Stimulated activated memory B cell treated with anti-CD40 and anti-IgM and Interleukin-4, amounts not matched to agents 10 μg/mL and 1 μg/mL and 100 μg/mL, for 72 hours (primary cell): ENCODE results near the gene ROBO1.

Experiments used
- ATAC-seq: fragments of 150-1000 bp; cut with Tn5 transposase; 2 replicates; pipeline ENCODE4 v1.10.0; 2021
- H3K27ac Mint-ChIP-seq: one replicate; pipeline ENCODE4 v1.8.0; 2022; ENCODE audit warnings: mild to moderate bottlenecking, mixed read lengths
- H3K27me3 Mint-ChIP-seq: one replicate; pipeline ENCODE4 v1.8.0; 2022; ENCODE audit warnings: mixed read lengths
- H3K36me3 Mint-ChIP-seq: one replicate; pipeline ENCODE4 v1.8.0; 2022; ENCODE audit warnings: mixed read lengths
- H3K4me1 Mint-ChIP-seq: one replicate; pipeline ENCODE4 v1.8.0; 2022; ENCODE audit warnings: mixed read lengths
- H3K4me3 Mint-ChIP-seq: one replicate; pipeline ENCODE4 v1.8.0; 2022; ENCODE audit warnings: mild to moderate bottlenecking, moderate library complexity, mixed read lengths
- H3K9me3 Mint-ChIP-seq: one replicate; pipeline ENCODE4 v1.8.0; 2022; ENCODE audit warnings: mixed read lengths

The ROBO1 gene

DNA sequence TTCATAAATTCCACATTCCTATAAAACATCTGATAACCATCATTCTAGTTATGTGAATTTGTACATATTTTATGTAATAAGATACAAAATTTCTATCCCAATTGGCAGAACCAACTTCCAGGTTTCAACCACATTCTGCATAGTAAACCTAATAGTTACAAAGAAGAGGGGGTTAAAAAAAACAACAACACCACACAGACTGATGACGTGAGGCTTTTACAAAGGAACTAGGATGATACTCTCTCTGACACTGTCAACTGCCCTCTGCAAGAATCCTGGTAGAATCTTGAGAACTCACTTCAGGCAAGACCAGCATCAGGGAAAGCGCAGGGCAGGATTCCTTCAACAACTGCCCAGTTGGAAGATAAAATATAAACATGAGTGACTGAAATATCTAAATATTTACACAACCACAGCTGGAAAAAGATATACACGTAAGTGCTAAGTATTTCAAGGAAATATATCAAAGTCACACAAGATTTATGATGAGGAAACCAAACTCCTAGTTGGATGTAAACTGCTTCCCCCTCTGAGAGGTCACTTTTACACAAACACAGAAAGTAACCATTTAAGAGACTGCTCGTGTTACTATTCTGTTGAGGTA, 816.4 kb downstream of the ROBO1 start:
- Mint-ChIP-seq H3K4me1 (no peaks in the 10 kb centered on the region), H3K27ac (no peak overlapping the region), H3K4me3 (no peak overlapping the region), H3K36me3 (no peaks in the 10 kb centered on the region), H3K9me3 (peaks cover 4% of the 10 kb centered on the region), H3K27me3 (no peaks in the 10 kb centered on the region)
- no peak for ATAC-seq

DNA sequence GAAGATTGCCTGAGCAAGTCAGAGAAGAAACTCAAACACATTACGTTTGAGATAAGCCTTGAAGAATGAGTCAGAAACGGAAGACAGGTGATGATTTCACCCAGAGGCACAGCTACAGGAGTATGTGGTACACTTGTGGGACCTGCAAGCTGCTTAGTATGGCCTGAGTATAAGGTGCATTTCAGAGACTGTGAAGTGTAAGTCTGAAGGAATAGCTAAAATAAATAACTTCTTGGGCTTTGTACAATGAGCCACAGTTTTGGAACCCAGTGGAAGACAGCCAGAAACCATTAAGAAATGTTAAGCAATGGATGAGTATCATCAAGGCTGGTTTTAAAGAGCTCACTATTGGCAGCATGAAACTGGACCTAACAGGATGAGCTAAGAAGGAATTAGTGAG, 826.2 kb downstream of the ROBO1 start:
- no peak for ATAC-seq
- Mint-ChIP-seq H3K27ac (no peak overlapping the region), H3K4me1 (no peaks in the 10 kb centered on the region), H3K36me3 (no peaks in the 10 kb centered on the region), H3K4me3 (no peak overlapping the region), H3K9me3 (peaks cover 4% of the 10 kb centered on the region), H3K27me3 (no peaks in the 10 kb centered on the region)

DNA sequence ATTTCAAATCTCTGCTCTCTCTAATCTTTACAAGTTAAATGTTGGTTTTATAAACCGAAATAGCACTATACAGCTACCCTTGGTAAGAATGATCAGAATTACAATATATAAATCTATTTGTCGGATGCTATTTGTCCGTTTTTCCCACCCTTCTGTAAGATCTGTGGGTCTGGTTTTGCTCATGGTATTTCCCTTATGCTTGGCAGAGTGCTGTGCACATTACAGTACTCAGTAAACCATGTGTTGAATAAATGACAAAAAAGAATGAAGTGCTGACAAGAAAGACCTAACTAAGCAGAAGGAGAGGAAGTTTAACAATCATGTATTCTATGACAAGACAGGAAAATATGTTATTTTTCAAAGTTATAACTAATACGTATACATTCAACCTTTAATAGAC, 827.2 kb downstream of the ROBO1 start:
- Mint-ChIP-seq H3K9me3 (peaks cover 4% of the 10 kb centered on the region), H3K4me1 (no peaks in the 10 kb centered on the region), H3K27me3 (no peaks in the 10 kb centered on the region), H3K27ac (no peak overlapping the region), H3K4me3 (no peak overlapping the region), H3K36me3 (no peaks in the 10 kb centered on the region)
- ATAC-seq = no peak

DNA sequence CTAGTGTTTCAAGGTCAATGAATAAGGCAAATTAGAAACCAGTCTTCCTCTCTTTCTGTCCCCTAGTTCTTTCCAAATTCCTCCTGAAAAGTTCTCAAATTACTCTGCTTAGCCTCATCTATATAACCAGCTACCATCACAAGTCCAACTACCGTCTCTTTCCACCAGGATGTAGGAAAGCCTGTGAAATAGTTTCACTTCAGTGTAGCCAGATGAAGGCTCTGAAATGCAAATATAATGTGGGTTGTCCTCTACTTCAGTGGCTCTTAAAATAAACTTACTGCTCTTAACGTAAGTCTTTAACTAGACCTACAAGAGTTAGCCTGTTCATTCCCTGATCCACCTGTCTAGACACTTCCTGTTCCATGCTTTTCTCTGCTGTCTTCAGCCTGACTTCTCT, 827.7 kb downstream of the ROBO1 start:
- Mint-ChIP-seq H3K27me3 (no peaks in the 10 kb centered on the region), H3K4me3 (no peak overlapping the region), H3K27ac (no peak overlapping the region), H3K36me3 (no peaks in the 10 kb centered on the region), H3K4me1 (no peaks in the 10 kb centered on the region), H3K9me3 (peaks cover 4% of the 10 kb centered on the region)
- ATAC-seq = no peak

DNA sequence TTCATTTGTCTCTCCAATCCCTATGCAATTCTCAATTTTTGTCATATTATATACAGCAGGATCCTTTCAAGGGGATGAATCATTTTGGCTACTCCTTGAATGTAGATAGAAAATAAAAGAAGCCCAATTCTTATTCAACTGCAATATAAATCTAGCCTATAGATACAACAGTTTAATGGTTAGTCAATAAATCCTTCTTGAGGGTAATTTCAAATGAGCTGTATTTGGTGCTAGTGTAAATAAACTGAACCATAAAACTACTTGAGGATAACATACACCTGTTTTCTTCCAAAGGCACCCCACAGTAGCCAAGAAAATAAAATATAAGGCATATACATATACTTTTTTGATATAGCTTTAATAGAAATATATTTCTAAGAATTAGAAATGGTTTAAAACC, 830.3 kb downstream of the ROBO1 start:
- H3K27ac Mint-ChIP-seq = no peak overlapping the region

DNA sequence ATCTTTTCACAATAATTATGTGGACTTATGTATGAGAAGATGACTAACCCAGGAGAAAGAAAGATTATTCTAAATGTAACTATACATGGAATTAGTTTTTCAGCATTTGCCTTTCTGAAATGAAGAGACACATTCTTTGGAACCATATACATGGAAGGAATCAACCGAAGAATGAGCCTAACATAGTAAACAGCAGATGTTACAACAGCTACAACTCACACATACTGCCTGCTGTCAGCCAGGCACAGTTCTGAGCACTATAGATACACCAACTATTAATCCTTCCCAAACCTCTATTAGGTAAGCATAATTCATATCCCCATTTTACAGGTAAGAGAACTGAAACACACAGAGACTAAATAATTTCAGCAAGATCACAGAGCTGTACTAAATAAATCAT, 840.0 kb downstream of the ROBO1 start:
- no peaks in the 10 kb centered on the region for H3K27me3 Mint-ChIP-seq
- ATAC-seq = no peak

More for the DNA sequence above, 830.3 kb downstream of the ROBO1 start:
- no peak for ATAC-seq
- no peaks in the 10 kb centered on the region for H3K36me3 Mint-ChIP-seq
- no peak overlapping the region for H3K4me3 Mint-ChIP-seq
- no peaks in the 10 kb centered on the region for H3K4me1 Mint-ChIP-seq
- peaks cover 4% of the 10 kb centered on the region for H3K9me3 Mint-ChIP-seq
- H3K27me3 Mint-ChIP-seq = no peaks in the 10 kb centered on the region

DNA sequence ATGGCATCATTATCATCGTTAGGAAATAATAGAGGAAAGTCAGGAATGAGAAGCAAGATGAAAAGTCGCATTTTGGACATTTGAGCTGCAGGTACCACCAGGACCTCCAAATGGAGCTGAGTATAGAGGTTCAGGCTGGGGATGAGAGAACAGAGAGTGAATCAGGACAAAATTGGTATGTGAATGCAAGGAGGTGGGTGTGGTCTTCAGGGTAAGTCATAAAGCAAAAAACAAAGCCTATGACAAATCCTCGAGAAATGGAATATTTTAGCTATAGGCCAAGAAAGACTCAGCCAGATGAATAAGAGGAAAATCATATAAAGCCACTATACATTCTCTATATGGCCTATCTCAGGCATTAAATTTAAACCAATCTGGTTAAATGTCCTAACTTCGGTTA, 841.3 kb downstream of the ROBO1 start:
- Mint-ChIP-seq H3K9me3 (peaks cover 8% of the 10 kb centered on the region), H3K27ac (no peak overlapping the region), H3K27me3 (no peaks in the 10 kb centered on the region), H3K4me3 (no peak overlapping the region), H3K36me3 (no peaks in the 10 kb centered on the region), H3K4me1 (no peaks in the 10 kb centered on the region)
- no peak for ATAC-seq

More for the DNA sequence above, 840.0 kb downstream of the ROBO1 start:
- Mint-ChIP-seq H3K36me3 (no peaks in the 10 kb centered on the region), H3K27ac (no peak overlapping the region), H3K4me3 (no peak overlapping the region), H3K9me3 (peaks cover 6% of the 10 kb centered on the region), H3K4me1 (no peaks in the 10 kb centered on the region)

DNA sequence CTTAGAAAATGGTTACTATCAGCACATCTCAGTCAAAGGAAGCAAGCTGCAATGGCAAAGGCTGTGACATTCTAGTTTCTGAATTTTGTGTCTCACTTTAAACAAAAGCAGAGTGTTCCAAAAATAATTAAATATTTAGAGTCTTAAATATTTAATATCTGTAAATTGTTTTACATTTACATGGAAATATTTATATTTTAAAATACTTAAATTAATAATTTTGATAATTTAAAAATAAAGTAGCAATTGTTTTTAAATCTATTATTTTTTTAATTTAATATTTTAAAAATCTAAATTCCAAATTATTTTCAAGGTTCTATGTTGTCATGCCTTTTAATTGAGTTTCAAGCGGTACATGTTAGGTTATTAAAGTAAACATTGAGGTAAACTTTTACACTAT, 843.1 kb downstream of the ROBO1 start:
- no peaks in the 10 kb centered on the region for H3K4me1 Mint-ChIP-seq
- no peak for ATAC-seq
- H3K27ac Mint-ChIP-seq = no peak overlapping the region
- H3K4me3 Mint-ChIP-seq = no peak overlapping the region
- no peaks in the 10 kb centered on the region for H3K27me3 Mint-ChIP-seq
- no peaks in the 10 kb centered on the region for H3K36me3 Mint-ChIP-seq
- peaks cover 7% of the 10 kb centered on the region for H3K9me3 Mint-ChIP-seq

DNA sequence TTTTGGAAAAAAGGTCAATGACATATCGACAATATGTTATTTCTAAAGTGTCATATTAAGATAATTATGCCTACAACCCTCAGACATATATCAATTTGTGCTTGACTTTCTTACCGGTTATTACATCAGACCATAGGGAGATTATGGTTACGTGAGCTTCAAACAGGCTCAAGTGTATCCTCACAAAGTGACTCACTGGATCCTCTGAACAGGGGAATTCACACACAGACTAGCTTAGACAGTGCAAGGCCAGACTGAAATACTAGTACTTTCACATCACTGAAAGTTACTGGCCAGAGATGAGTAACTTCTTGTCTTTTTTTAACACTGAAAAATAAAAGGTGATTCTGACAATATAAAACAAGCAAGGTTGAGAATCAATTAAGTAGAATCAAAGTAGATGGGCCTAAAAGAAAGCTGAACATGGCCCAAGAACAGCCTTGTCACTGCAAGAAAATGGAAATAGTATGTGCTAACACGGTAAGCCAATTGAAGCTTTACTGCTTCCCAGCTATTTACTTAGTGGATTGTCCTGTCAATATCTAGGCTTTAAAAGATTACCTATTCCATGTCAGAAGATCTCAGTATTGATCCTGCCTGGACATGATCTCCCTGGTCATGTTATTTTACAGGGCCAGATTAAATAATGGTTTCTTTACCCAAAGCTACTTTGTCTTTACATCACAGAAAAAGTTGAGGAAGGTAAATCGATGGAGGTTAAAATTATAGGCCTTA, 848.6 kb downstream of the ROBO1 start:
- H3K4me1 Mint-ChIP-seq = no peaks in the 10 kb centered on the region
- no peak overlapping the region for H3K4me3 Mint-ChIP-seq
- no peak for ATAC-seq
- no peaks in the 10 kb centered on the region for H3K36me3 Mint-ChIP-seq
- H3K27me3 Mint-ChIP-seq = no peaks in the 10 kb centered on the region
- H3K9me3 Mint-ChIP-seq = peaks cover 2% of the 10 kb centered on the region
- no peak overlapping the region for H3K27ac Mint-ChIP-seq

DNA sequence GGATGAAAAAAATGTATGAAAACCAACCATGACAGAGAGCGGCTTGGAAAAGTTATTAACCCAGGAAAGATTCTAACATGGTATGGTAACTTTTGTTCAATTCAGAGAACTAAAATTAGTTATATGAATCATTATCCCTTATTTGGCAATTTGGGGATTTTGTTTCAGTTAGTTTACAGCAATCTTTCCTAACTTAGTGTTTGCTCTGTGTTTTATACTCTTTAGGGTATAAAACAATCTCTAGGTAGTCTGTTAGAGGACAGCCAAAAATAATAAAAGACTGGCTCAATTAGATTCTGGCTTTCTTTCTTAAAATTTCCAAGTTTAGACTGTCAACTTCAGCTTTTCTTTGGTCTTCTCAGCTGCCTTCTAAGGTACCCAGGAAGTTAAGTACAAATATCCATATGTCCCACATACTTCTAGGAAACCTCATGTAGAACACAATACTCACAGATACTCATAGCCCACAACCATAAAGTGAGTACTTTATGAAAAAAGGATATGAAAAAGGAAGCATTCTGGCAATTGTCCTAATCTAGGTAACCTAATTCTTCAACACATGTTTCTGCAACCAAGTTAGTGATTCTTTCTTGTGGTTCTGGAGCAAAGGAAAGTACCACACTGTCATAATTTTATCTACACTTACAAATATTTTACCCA, 849.3 kb downstream of the ROBO1 start:
- ATAC-seq = no peak
- Mint-ChIP-seq H3K27me3 (no peaks in the 10 kb centered on the region), H3K9me3 (peaks cover 2% of the 10 kb centered on the region), H3K36me3 (no peaks in the 10 kb centered on the region), H3K4me3 (no peak overlapping the region), H3K27ac (no peak overlapping the region), H3K4me1 (no peaks in the 10 kb centered on the region)

DNA sequence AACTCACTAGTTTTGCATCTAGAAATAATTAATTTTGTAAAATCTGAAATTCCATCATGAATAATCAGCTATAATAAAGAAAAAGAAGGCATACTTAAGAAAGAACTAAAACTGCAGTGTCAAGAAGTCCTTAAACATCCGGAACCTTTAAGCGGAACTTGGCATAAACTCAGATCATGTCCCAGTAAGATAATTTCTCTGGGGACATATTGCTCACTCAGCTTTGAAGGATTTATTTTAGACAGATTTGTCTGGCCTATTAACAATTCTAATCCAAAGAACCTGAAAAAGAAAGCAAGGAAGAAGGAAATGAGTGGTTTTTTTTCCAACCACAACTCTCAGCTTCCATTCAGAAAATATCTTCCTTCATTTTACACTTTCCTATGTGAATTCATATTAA, 850.3 kb downstream of the ROBO1 start:
- Mint-ChIP-seq H3K4me3 (no peak overlapping the region), H3K9me3 (peaks cover 2% of the 10 kb centered on the region), H3K27ac (no peak overlapping the region), H3K36me3 (no peaks in the 10 kb centered on the region), H3K4me1 (no peaks in the 10 kb centered on the region), H3K27me3 (no peaks in the 10 kb centered on the region)
- no peak for ATAC-seq

DNA sequence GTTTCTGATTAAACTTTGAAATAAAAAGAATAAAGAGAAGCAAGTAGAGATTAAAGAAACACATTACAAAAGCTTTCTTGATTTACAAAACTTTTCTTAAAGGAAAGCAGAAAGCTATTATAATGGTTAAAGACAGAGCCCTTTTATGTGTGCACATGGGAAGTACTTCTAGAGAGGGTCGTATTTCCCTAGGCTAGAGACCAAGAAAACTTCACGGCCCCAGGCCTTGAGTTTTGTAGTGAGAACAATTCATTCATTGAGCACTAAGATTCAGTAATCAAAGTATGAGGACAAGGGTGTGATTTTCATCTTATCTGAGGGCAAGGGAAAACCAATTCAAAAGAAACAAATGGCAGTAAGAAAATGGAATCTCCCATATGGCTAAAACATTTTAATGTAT, 854.1 kb downstream of the ROBO1 start:
- Mint-ChIP-seq H3K27ac (no peak overlapping the region), H3K4me3 (no peak overlapping the region), H3K9me3 (peaks cover 3% of the 10 kb centered on the region), H3K4me1 (no peaks in the 10 kb centered on the region), H3K27me3 (no peaks in the 10 kb centered on the region), H3K36me3 (no peaks in the 10 kb centered on the region)
- no peak for ATAC-seq

DNA sequence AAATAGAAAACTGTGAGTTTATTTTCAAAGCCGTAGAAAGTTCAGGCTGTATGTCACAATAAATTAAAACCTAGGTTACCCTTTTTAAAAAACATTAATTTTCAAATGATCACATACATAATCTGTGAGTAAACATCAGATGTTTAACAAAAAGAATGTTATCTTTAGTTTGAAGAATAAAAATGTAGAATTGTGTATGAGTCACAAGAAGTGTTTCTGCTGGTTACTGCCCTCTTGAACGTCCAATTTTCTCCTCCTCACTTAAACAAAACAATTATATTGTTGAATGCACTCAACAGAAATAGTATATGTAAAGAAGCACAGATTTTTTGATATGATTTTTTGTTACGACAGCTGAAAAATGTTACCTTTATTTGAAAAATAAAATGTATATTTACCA, 855.1 kb downstream of the ROBO1 start:
- Mint-ChIP-seq H3K4me1 (no peaks in the 10 kb centered on the region), H3K27me3 (no peaks in the 10 kb centered on the region), H3K9me3 (peaks cover 3% of the 10 kb centered on the region), H3K27ac (no peak overlapping the region), H3K36me3 (no peaks in the 10 kb centered on the region), H3K4me3 (no peak overlapping the region)
- no peak for ATAC-seq

DNA sequence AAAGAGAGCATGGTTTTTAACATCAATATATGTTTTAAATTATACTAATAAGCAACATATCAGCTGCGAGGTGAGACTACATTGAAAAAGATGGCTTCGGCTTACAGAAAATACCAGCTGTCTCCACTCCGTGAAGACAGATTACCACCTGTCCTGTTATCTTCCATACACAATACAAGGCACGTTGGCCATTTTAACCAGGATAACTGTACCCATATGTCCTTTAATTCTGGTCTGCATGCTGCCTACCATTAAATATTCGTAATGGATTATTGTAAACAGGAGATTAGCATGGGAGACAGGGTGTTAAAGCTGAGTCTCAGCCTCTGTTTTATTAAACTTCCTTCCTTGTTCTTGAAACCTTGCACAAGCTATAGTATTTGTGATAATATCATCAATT, 855.5 kb downstream of the ROBO1 start:
- no peak overlapping the region for H3K27ac Mint-ChIP-seq
- ATAC-seq = no peak
- H3K4me1 Mint-ChIP-seq = no peaks in the 10 kb centered on the region
- H3K27me3 Mint-ChIP-seq = no peaks in the 10 kb centered on the region
- H3K36me3 Mint-ChIP-seq = no peaks in the 10 kb centered on the region
- H3K9me3 Mint-ChIP-seq = peaks cover 3% of the 10 kb centered on the region
- no peak overlapping the region for H3K4me3 Mint-ChIP-seq

DNA sequence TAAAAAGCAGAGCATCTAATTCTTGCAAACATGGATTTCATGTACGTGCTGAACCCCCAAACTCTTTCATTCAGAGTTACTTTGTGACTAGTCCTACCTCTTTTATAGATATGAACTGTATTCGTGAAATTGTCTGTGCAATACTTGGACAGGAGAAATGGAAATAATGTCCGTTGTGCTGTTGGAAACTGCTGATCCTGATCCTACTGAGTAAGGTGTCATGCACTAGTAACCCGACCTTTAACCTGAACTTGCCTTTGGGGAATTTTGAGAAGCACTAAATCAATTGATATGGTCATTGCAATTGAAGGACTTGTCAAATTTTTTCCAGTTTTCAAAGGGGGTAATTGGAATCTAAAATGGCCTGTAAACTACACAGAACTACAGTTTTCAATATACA, 856.4 kb downstream of the ROBO1 start:
- no peak for ATAC-seq
- no peaks in the 10 kb centered on the region for H3K36me3 Mint-ChIP-seq

DNA sequence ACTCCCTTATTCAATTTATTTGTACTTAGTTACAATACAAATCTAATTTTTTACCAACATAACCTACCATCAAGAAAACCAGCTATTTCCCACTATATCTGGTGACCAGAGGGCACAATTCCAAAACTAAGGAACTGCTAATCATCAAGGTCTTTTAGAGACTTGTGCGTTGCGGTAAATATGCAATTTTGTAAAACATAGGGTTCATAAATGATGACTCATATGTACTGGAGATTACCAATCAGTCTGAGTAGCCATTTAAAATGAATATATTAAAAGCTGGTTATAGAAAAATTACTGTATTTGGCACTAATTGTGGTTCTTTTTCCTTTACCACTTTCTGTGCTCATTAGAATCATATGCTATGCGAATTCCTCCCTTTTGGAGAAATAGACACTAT, 859.6 kb downstream of the ROBO1 start:
- Mint-ChIP-seq H3K27me3 (no peaks in the 10 kb centered on the region), H3K4me3 (no peak overlapping the region), H3K9me3 (peaks cover 3% of the 10 kb centered on the region), H3K36me3 (no peaks in the 10 kb centered on the region), H3K27ac (no peak overlapping the region), H3K4me1 (no peaks in the 10 kb centered on the region)
- ATAC-seq = no peak

More for the DNA sequence above, 856.4 kb downstream of the ROBO1 start:
- Mint-ChIP-seq H3K27me3 (no peaks in the 10 kb centered on the region), H3K9me3 (peaks cover 3% of the 10 kb centered on the region), H3K27ac (no peak overlapping the region), H3K4me1 (no peaks in the 10 kb centered on the region), H3K4me3 (no peak overlapping the region)
